CD4-positive, alpha-beta T cell treated with Interleukin-2 at 100 ng/mL for 4 hours (primary cell): ENCODE results near the gene STXBP1.

Experiments
- DNase-seq: peaks from one replicate; pipeline ENCODE4 v3.0.0-alpha.2; 2020; ENCODE audit warnings: low spot score

The STXBP1 gene

GRCh38 chr9:127693143-127693542, 81.1 kb downstream of the STXBP1 start:
- no peak for DNase-seq

GRCh38 chr9:127693697-127694096, 81.6 kb downstream of the STXBP1 start:
- DNase-seq, result no peak

GRCh38 chr9:127694890-127695720, 83.0 kb downstream of the STXBP1 start:
- no peak for DNase-seq

GRCh38 chr9:127697575-127697974, 85.5 kb downstream of the STXBP1 start:
- DNase-seq, result no peak

GRCh38 chr9:127698386-127698785, 86.3 kb downstream of the STXBP1 start:
- DNase-seq, result no peak

- DNase-seq, result peak; percentile 91
Observed at GRCh38 chr9:127698985-127699670, 87.1 kb downstream of the STXBP1 start.

GRCh38 chr9:127700140-127700539, 88.1 kb downstream of the STXBP1 start:
- DNase-seq, result no peak

GRCh38 chr9:127700594-127701255, 88.6 kb downstream of the STXBP1 start:
- DNase-seq, result no peak

- DNase-seq, result no peak
Observed at GRCh38 chr9:127703289-127703946, 91.3 kb downstream of the STXBP1 start.

- DNase-seq, result no peak
Observed at GRCh38 chr9:127705577-127706379, 93.7 kb downstream of the STXBP1 start.

GRCh38 chr9:127706836-127707241, 94.8 kb downstream of the STXBP1 start, which contains the start of gene CFAP157:
TSS of gene CFAP157 (plus strand) at chr9:127706988. CDS start at chr9:127707032, 44 bp downstream.
- DNase-seq, result no peak

- DNase-seq, result peak; percentile 69
Observed at GRCh38 chr9:127707766-127708165, 95.7 kb downstream of the STXBP1 start.

- DNase-seq, result no peak
Observed at GRCh38 chr9:127708952-127709587, 97.0 kb downstream of the STXBP1 start.

- no peak for DNase-seq
Observed at GRCh38 chr9:127710204-127710783, 98.2 kb downstream of the STXBP1 start.

- DNase-seq, result peak; percentile 5
Observed at GRCh38 chr9:127711226-127711701, 99.2 kb downstream of the STXBP1 start.

- no peak for DNase-seq
Observed at GRCh38 chr9:127711831-127712274, 99.8 kb downstream of the STXBP1 start.

GRCh38 chr9:127712371-127712770, 100.3 kb downstream of the STXBP1 start:
- DNase-seq, result no peak

GRCh38 chr9:127712867-127713266, 100.8 kb downstream of the STXBP1 start:
- DNase-seq, result no peak

- DNase-seq, result no peak
Observed at GRCh38 chr9:127714020-127714750, 102.1 kb downstream of the STXBP1 start.
